ENCODE results near the gene COP1. TPM values are rescaled to one million over a fixed set of nuclear protein-coding genes. Genes with fewer than 3 reads are reported as not detected.

The COP1 gene
- total RNA-seq, 1 donor from 2014 or later, result 141 TPM

- DNase-seq, result no peak
Observed at GRCh38 chr1:176198413-176198812, 8.7 kb downstream of the COP1 start.

GRCh38 chr1:176196728-176197127 is 10.4 kb downstream of the COP1 start:
- no peak for DNase-seq

- DNase-seq, result no peak
Observed at GRCh38 chr1:176195547-176195946, 11.5 kb downstream of the COP1 start.

- DNase-seq, result no peak
Observed at GRCh38 chr1:176193663-176194062, 13.4 kb downstream of the COP1 start.

GRCh38 chr1:176193023-176193422 is 14.1 kb downstream of the COP1 start:
- DNase-seq, result no peak

- DNase-seq, result no peak
Observed at GRCh38 chr1:176188604-176189003, 18.5 kb downstream of the COP1 start.

- no peak for DNase-seq
Observed at GRCh38 chr1:176187001-176187400, 20.1 kb downstream of the COP1 start.

- DNase-seq, result no peak
Observed at GRCh38 chr1:176183618-176184017, 23.5 kb downstream of the COP1 start.

- no peak for DNase-seq
Observed at GRCh38 chr1:176178316-176178715, 28.8 kb downstream of the COP1 start.

- no peak for DNase-seq
Observed at GRCh38 chr1:176177764-176178163, 29.3 kb downstream of the COP1 start.

GRCh38 chr1:176174108-176174507 is 33.0 kb downstream of the COP1 start:
- no peak for DNase-seq

GRCh38 chr1:176172215-176172614 is 34.9 kb downstream of the COP1 start:
- no peak for DNase-seq

GRCh38 chr1:176167210-176167609 is 39.9 kb downstream of the COP1 start:
- no peak for DNase-seq

- DNase-seq, result no peak
Observed at GRCh38 chr1:176165573-176165972, 41.5 kb downstream of the COP1 start.

- DNase-seq, result no peak
Observed at GRCh38 chr1:176164014-176164678, 42.9 kb downstream of the COP1 start.

GRCh38 chr1:176159993-176160392 is 47.1 kb downstream of the COP1 start:
- DNase-seq, result no peak

- DNase-seq, result no peak
Observed at GRCh38 chr1:176157995-176158394, 49.1 kb downstream of the COP1 start.

GRCh38 chr1:176149939-176150807 is 56.9 kb downstream of the COP1 start:
- no peak for DNase-seq

- no peak for DNase-seq
Observed at GRCh38 chr1:176144526-176144925, 62.6 kb downstream of the COP1 start.

GRCh38 chr1:176142973-176143372 is 64.1 kb downstream of the COP1 start:
- no peak for DNase-seq

- no peak for DNase-seq
Observed at GRCh38 chr1:176141449-176141848, 65.6 kb downstream of the COP1 start.

- no peak for DNase-seq
Observed at GRCh38 chr1:176136891-176137290, 70.2 kb downstream of the COP1 start.

- no peak for DNase-seq
Observed at GRCh38 chr1:176134666-176135065, 72.4 kb downstream of the COP1 start.

GRCh38 chr1:176122282-176122681 is 84.8 kb downstream of the COP1 start:
- no peak for DNase-seq

Measured in occipital lobe (tissue), 2 donors.